Esophagus muscularis mucosa (tissue), 4 donors: Measurements from ENCODE around the gene CREBZF.

ENCODE experiments used
- CTCF ChIP-seq, 3 experiments: fragments of 200-600 bp in 2 of 3; fragments of 450-650 bp in 1 of 3; sonication (generic) in 2 of 3; IDR thresholded peaks; one replicate each; pipeline ENCODE4 v1.5.1; 2017 to 2019; ENCODE audit warnings: antibody characterized with exemption in 3 of 3, mild to moderate bottlenecking in 2 of 3, moderate library complexity in 1 of 3
- EP300 ChIP-seq: sonication (generic); formaldehyde crosslinking; IDR thresholded peaks from one replicate; pipeline ENCODE4 v1.6.1; 2017; ENCODE audit warnings: antibody characterized with exemption
- POLR2A ChIP-seq: fragments of 450-650 bp; IDR thresholded peaks from one replicate; pipeline ENCODE4 v1.6.1; 2017; ENCODE audit warnings: antibody characterized with exemption, moderate library complexity, mild to moderate bottlenecking, low read depth
- POLR2AphosphoS5 ChIP-seq, 2 donors: sonication (generic); formaldehyde crosslinking; IDR thresholded peaks; one replicate each; pipeline ENCODE4 v1.6.1; 2017; ENCODE audit warnings: antibody characterized with exemption in 2 of 2

GRCh38 chr11:85705800-85706199, 40.9 kb upstream of the CREBZF start:
- TF ChIP-seq CTCF (IDR thresholded peaks at IDR 0.05) (no peak), POLR2A (no peak), POLR2AphosphoS5 (IDR thresholded peaks at IDR 0.05) (no peak), EP300 (no peak)
